AG09309 (cell line): ENCODE results near the gene ARL4C.

Experiments used
- DNase-seq: peaks from one replicate; pipeline ENCODE4 v3.0.0-alpha.2; 2010; ENCODE audit warnings: low read depth
- H3K4me3 ChIP-seq: 2 replicates; pipeline ENCODE4 v1.5.1; 2011; ENCODE audit warnings: mild to moderate bottlenecking, low read depth, low read length, moderate library complexity; ENCODE audit not compliant: control insufficient read depth
- CTCF ChIP-seq: IDR thresholded peaks from 2 replicates; pipeline ENCODE4 v1.5.1; 2011; ENCODE audit warnings: mild to moderate bottlenecking, low read depth, low read length, inconsistent platforms; ENCODE audit not compliant: insufficient read depth, control insufficient read depth; ENCODE audit errors: missing control alignments

The ARL4C gene

GRCh38 chr2:234444242-234444730 is 52.6 kb downstream of the ARL4C start:
- no peak overlapping the region for H3K4me3 ChIP-seq

More at GRCh38 chr2:234444242-234444730, 52.6 kb downstream of the ARL4C start:
- TF ChIP-seq CTCF = no peak
- DNase-seq = no peak
